Tibial nerve (tissue), 4 donors: Measurements from ENCODE around the gene SLC9A3.

ENCODE experiments used
- EP300 ChIP-seq, 2 donors: sonication (generic); formaldehyde crosslinking; IDR thresholded peaks; one replicate each; pipeline ENCODE4 v1.6.1; 2017; ENCODE audit warnings: antibody characterized with exemption in 2 of 2, mild to moderate bottlenecking in 1 of 2
- POLR2A ChIP-seq, 2 donors: fragments of 450-650 bp; IDR thresholded peaks; one replicate each; pipeline ENCODE4 v1.6.1; 2017; ENCODE audit warnings: antibody characterized with exemption in 2 of 2, mild to moderate bottlenecking in 2 of 2, moderate library complexity in 2 of 2
- TF ChIP-seq, protein P1 (sequence below), 5 experiments: fragments of 200-600 bp in 3 of 5; fragments of 450-650 bp in 2 of 5; sonication (generic) in 3 of 5; IDR thresholded peaks; one replicate each; pipeline ENCODE4 v1.5.1; 2016 to 2019; ENCODE audit warnings: antibody characterized with exemption in 5 of 5, mild to moderate bottlenecking in 3 of 5, moderate library complexity in 2 of 5

DNA sequence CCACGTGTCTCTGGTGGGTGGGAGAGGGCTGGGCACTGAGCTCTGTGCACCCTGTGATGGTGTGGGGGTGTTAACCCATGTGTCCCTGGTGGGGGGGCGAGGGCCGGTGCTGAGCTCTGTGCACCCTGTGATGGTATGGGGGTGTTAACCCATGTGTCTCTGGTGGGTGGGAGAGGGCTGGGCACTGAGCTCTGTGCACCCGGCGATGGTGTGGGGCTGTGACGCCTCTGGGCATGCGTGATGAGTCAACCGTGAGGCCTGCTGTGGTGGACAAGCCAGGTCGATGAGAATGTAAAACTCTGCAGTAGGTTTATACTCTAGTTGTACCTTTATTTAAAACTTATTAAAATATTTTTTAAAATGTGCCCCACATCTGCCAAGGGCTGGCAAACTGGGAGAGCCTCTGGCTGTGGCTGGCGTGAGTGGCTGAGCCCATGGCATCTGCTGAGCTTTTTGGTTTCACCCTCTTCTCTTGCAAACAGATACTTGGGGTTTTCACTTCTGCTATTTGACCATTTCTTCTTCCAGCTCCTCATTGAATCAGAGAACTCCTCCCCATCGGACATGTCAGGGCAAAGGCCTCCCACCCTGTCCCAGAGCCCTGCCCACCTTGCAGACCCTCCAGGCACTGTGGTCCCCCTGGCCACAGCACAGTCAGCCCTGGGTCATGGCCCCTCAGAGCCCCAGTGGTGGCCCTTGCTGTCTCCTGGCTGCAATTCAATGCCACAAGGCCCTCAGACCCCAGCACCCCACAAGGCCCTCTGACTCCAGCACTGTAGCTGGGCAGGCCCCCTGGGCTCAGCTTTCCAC lies 99.7 kb downstream of the SLC9A3 start:
- TF ChIP-seq, protein P1, sequence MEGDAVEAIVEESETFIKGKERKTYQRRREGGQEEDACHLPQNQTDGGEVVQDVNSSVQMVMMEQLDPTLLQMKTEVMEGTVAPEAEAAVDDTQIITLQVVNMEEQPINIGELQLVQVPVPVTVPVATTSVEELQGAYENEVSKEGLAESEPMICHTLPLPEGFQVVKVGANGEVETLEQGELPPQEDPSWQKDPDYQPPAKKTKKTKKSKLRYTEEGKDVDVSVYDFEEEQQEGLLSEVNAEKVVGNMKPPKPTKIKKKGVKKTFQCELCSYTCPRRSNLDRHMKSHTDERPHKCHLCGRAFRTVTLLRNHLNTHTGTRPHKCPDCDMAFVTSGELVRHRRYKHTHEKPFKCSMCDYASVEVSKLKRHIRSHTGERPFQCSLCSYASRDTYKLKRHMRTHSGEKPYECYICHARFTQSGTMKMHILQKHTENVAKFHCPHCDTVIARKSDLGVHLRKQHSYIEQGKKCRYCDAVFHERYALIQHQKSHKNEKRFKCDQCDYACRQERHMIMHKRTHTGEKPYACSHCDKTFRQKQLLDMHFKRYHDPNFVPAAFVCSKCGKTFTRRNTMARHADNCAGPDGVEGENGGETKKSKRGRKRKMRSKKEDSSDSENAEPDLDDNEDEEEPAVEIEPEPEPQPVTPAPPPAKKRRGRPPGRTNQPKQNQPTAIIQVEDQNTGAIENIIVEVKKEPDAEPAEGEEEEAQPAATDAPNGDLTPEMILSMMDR (IDR thresholded peaks at IDR 0.05): no peak
- no peak for TF ChIP-seq POLR2A (IDR thresholded peaks at IDR 0.05)
- TF ChIP-seq EP300 (IDR thresholded peaks at IDR 0.05): no peak
